SIG-M5 treated with dmso at 0.1 percent for 504 hours (cell line): Measurements from ENCODE around the gene CHST11.
"Not testable (repeated sequence)": the region's sequence is repeated elsewhere in the genome, so short reads cannot be mapped to it uniquely, and the experiment has no call there.

Experiments
- DNase-seq: peaks from one replicate; lab custom pipeline; 2025; ENCODE audit not compliant: unreplicated experiment; lab: John Stamatoyannopoulos, UW

The CHST11 gene

DNA sequence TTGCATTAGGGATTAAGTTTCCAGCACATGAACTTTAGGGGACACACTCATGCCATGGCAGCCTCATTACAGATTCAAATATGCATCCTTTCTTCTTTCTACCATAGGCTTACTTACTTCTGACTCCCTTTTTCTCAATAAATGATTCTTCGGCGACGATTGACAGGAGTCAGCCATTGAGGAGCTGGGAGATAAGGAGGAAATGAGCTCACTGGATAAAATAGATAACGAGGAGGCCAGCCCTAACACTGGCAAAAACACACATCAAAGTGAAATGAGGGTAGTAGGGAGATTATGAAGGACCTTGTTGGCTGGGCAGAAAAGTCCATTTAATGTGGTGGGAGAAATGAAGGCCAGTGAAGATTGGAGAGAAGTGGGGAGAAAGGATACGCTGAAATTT lies 329.1 kb downstream of the CHST11 start:
- DNase-seq: no peak

DNA sequence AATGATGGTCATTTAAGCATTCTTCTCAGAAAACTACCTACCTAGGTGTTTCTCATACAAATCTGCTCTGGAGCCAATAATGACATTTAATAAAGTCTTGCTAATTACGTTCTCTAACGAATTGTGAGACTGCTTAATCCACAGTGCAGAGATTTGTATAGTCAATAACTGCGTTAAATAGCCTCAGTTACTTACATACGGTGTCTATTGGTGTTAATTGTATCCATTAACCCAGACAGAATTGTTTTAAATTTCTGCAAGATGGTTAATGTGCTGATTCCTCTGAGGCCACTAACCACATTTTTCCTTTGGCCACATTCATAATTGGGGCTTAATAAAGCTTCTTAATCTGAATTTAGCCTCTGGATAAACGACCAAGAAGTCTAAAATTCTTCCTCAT lies 329.6 kb downstream of the CHST11 start:
- DNase-seq: no peak

DNA sequence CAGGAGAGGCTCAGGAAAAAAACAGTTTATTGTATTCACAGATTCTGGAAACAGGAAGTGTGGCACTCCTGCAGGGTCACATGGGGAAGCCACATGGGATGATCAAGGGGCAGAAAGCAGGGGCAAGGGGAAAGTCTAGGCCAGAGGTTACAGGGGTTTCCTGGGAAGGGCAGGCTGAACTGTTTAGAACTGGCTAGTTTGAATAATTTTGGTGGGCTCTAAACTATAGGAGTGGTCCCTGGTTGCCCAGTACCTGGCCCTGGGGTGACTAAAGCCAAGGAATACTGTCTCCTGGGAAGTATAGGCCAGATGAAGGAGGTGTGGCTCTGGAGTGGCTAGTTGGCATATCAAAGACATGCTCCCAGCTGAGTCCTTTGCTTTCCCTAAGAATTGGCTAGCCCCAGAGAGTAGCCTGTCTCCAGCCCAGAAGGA lies 332.1 kb downstream of the CHST11 start:
- no peak for DNase-seq

DNA sequence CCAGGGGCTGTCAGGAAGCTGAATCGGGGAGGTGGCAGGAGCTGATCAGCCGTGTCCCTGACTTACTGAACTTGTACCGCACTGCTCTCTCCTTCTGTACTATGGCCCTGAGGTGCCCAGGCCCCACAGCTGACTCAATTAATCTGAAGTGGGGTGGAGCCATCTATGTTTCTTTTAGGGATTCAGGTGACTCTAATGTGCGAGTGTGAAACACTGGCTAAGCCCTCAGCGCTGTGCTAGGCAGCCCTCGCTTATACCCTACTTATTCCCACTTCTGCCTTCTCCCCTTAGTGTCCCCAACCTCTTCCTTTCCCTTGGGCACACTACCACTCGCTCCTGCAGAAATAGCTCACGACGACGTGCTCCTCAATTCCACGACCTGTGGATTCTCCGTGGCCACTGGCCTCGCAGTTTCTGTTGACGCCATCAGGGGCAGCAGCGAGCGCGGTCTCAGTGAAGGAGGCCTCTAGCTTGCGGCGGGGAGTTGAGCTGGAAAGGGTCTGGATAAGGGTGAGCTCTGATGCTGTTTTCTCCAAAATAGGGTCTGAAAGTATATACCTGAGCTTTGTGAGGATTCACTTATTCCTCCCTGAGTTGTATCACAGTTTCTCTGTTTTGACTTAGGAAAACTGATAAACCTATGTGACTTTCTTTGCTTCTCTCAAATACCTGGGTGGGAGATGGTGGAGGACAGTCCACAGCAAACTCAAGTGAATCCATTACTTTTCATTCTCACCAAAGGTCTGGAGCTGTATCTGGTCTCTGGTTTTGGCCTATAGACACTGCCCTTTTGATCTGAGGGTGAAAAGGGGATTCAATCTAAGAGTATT lies 333.8 kb downstream of the CHST11 start:
- no peak for DNase-seq

DNA sequence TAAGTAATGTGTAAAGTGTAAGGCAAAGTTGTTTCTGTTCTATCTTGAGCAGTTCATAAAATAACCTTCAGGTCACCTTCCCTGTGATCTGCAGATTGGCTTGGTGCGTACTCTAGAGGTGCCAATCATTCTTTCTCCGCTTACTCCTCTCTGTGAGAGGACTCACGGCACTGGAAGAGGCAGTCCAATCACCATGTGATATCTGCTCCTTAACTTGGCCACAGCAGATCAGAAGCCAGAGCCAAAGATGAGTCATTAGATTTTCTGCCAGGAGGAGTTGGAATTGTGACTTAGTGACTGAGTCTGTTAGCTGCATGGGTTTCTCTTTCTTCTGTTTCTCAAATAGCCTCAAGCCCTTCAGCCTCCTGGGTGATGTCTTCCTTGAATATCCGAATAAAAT lies 335.8 kb downstream of the CHST11 start:
- no peak for DNase-seq

DNA sequence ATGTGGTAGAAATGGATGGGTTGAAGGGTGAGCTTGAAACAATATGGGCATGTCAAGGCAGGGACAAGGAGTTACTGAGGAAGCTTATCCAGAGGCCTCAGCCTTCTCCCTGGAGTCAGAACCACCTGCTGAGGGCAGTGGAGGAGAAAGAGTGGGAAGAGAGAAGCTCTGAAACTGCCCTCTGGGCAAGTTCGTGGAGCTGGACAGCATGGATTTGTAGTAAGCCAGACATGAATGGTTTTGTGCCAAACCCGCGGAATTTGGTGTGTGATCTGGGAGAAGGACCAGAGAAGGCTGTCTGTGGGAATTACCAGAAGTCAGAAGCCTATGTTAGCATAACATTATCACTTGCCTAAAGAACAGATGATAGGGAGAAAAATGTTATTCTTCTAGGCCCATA lies 336.5 kb downstream of the CHST11 start:
- DNase-seq: no peak

DNA sequence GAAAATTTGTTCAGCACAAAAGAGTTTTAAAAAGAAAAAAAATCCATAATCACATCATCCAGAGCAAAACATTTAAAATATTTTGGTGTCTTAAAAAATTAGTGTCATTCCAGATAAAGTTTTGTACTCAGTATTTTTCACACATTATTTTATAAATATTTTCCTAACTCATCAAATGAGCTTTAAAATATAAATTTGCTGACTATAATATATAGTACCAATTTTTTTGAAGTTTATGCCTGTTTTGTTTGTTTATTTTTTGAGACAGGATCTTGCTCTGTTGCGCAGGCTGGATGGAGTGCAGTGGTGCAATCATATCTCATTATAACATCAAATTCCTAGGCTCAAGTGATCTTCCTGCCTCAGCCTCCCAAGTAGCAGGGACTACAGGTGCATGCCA lies 337.2 kb downstream of the CHST11 start:
- DNase-seq: no peak

DNA sequence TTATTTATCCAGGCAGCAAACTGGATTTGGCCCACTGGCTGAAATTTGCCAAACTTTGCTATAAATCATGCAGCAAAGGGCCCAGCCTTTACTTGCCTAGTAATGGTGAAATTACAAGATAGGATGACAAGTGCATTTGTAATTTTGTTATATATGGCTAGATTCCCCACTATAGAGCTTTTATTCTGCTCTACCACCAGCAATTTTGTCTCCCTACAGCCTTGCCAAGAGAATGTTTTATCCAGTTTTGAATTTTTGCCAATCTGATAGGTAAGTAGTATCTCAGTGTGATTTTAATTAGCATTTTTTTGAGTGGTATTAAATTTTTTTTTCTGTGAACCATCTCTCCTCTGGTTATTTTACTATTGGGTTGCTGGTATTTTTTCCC lies 339.7 kb downstream of the CHST11 start:
- DNase-seq: no peak

DNA sequence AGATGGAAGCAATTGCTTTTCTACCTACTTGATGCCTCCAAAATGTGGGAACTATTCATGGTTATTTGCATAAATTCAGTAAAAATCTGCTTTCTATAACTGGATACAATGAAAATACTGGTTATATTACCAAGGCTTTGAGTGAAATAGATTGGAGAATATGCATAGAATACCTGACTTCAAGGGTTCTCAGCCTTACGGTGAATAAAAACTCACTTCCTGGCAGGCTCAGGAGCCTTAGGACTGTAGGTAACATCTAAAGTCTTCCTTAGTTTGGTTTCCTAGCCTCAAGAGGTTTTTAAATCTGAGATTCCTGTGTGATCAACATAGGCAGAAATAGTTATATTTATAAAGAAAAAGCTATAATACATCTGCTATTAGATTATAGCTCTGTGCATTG lies 342.7 kb downstream of the CHST11 start:
- DNase-seq: no peak

DNA sequence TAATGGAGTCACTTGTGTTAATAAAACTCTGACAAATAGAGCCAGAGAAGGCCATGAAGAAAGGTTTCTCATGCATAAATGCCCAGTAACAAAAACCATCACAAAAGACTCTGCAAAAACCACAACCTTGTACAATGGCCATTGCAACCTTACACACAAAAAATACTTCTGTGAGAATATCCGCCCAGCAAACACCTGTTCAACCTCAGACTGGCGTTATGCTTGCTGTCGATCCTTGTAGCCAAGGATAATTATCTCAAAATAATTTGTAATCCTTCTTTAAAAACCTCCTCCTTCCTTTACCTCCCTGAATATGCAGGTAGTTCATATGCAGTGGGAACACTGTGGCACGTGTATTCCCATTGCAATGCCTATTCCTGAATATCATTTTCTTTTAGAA lies 344.3 kb downstream of the CHST11 start:
- DNase-seq: no peak

DNA sequence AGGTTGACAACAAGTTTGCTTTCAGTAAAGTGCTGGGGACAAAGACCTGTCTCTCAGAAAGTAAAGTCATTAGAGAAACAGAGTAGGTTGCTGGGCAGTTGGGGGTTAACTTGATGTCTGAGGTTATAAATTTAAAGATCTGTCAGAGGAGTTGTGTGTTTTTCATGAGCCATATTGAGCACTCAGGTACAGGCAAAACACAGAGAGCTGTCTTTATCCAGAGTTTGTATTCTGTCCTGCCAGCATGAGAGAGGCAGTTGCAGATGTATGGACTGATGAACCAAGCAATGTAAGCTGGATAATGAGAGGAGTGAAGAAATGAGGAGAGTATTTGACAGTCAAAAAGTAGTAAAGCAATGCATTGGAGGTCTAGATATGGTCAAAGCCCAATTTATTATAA lies 344.7 kb downstream of the CHST11 start:
- DNase-seq: no peak

DNA sequence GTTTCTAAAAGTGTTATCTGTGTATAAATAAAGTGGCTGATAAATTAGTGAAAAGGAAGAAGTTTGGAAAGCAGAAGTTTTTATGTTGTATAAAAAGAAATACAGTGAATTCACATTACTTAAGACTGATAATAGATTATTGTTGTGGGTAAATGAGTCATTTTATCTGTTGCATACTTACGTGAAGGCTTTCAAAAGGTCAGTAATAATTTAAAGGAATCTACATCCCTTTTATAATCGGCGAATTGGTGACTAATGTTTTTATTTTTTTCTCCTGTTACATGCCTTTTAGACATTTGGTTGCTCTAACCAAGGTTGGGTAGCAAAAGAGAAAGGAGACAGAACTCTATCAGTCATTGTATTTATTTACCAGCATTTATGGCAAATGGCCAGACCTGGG lies 345.5 kb downstream of the CHST11 start:
- DNase-seq: no peak

DNA sequence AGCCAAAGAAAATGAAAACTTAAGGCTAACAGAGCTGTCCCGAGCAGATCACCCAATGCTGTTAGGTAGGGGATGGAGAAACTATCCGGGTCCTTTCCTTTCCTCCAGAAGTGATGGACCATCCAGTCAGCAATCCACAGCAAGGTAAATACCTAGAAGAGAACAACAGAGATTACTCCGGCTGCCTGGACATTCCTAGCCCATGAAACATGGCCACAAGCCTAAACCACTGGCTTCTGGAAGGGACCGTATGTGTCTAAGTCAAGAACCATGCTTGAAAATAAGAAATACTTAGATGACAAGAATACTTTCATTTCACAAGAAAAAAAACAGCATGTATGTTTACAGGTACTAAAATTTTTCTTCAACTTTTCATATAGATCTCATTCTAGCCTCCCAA lies 348.4 kb downstream of the CHST11 start:
- DNase-seq: no peak

DNA sequence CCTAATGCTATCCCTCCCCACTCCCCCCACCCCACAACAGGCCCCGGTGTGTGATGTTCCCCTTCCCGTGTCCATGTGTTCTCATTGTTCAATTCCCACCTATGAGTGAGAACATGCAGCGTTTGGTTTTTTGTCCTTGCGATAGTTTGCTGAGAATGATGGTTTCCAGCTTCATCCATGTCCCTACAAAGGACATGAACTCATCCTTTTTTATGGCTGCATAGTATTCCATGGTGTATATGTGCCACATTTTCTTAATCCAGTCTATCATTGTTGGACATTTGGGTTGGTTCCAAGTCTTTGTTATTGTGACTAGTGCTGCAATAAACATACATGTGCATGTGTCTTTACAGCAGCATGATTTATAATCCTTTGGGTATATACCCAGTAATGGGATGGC lies 349.4 kb downstream of the CHST11 start:
- DNase-seq: not testable (repeated sequence)

DNA sequence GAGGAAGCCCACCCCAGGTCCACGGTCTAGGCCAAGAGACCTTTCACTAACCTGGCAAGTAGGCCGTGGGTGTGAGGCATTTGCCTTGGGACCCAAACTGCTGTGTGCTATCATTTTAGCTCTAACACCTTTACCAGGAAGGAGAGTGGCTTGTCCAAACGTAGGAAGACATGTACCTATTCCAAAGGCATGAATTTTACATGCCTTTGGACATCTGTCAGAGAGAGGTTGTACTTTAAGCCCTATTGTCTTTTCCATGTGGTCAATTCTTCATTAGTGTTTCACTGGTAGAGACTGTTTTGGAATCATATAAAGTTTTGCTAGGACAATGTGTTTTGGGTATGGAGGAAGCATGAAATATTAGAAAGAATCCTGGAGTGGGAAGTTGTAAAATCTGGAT lies 352.5 kb downstream of the CHST11 start:
- no peak for DNase-seq

DNA sequence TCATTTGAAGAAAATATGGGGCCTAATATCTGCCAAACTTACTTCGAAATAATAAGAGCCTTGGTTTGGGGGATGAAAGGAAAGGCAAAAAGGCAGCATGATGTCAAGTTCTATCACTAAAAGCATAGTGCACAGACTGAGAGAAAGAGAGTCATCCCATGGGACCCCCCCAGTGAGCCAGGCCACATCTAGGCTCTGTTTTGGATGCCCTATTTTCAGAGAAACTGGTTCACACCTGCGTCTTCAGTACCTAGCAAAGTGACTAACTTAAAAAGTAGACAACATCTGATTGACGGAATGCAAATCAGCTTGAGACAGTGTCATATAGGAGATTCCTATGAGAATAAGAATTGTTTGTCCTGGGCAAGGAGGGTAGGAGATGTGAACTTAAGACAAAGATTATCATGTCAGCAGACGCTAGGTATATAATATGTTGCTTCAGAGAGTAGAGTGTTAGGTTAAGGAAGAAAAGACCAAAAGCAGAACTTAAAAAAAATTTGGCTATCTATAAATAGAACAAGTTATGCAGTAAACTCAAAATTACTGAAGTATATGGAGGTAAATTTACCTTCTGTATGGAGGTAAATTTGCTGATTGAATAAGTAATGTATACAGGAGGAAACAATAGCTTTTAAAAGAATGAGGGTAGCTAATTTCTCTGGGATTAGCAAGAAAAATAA lies 353.1 kb downstream of the CHST11 start:
- no peak for DNase-seq
